Breast epithelium (tissue), 3 donors: Measurements from ENCODE around the gene C3orf70.

ENCODE experiments used
- CTCF ChIP-seq, 3 donors: fragments of 450-650 bp; IDR thresholded peaks; one replicate each; pipeline ENCODE4 v1.5.1; 2016 to 2017; ENCODE audit warnings: antibody characterized with exemption in 3 of 3, mild to moderate bottlenecking in 3 of 3, moderate library complexity in 3 of 3
- POLR2AphosphoS5 ChIP-seq, 3 donors: sonication (generic); formaldehyde crosslinking; IDR thresholded peaks; one replicate each; pipeline ENCODE4 v1.6.1; 2017; ENCODE audit warnings: antibody characterized with exemption in 3 of 3

GRCh38 chr3:185081521-185081920 is 71.3 kb downstream of the C3orf70 start:
- no peak for TF ChIP-seq CTCF (IDR thresholded peaks at IDR 0.05)
- no peak for TF ChIP-seq POLR2AphosphoS5 (IDR thresholded peaks at IDR 0.05)
